Heart right ventricle (tissue), 16 donors: ENCODE results near the gene YWHAE. TPM values are rescaled to one million over a fixed set of nuclear protein-coding genes. Genes with fewer than 3 reads are reported as not detected.
A peak's percentile ranks its signal among the peaks of the same experiment; 100 is the strongest.

Source experiments
- ATAC-seq, 8 donors: fragments of 200-7000 bp; cut with Tn5 transposase; one replicate each; pipeline ENCODE4 v1.9.1; 2020; ENCODE audit warnings: mild to moderate bottlenecking in 8 of 8, moderate library complexity in 8 of 8, moderate number of reproducible peaks in 1 of 8
- DNase-seq, 2 donors: peaks; one replicate each; pipeline ENCODE4 v3.0.0-alpha.2; 2020
- H3K27ac ChIP-seq, 10 donors: fragments of 200-600 bp; sonication (generic) in 2 of 10; one replicate each; pipeline versions ENCODE4 v1.5.0 to v1.8.0; 2020 to 2022; ENCODE audit warnings: mild to moderate bottlenecking in 3 of 10
- H3K27me3 ChIP-seq, 7 donors: fragments of 200-600 bp; one replicate each; pipeline ENCODE4 v1.8.0; 2021 to 2022; ENCODE audit warnings: mild to moderate bottlenecking in 2 of 7
- H3K36me3 ChIP-seq, 9 donors: fragments of 200-600 bp; sonication (generic) in 1 of 9; one replicate each; pipeline versions ENCODE4 v1.5.0 to v1.8.0; 2020 to 2022; ENCODE audit warnings: mild to moderate bottlenecking in 2 of 9
- H3K4me1 ChIP-seq, 9 donors: fragments of 200-600 bp; sonication (generic) in 1 of 9; one replicate each; pipeline versions ENCODE4 v1.5.0 to v1.8.0; 2020 to 2022; ENCODE audit warnings: mild to moderate bottlenecking in 4 of 9
- H3K4me3 ChIP-seq, 10 donors: fragments of 200-600 bp; sonication (generic) in 2 of 10; one replicate each; pipeline versions ENCODE4 v1.5.0 to v1.8.0; 2020 to 2022; ENCODE audit warnings: mild to moderate bottlenecking in 7 of 10, moderate library complexity in 2 of 10
- H3K9me3 ChIP-seq, 11 donors: fragments of 200-600 bp in 10 of 11; sonication (generic) in 2 of 11; one replicate each; pipeline versions ENCODE4 v1.5.0 to v1.8.0; 2013 to 2022; ENCODE audit warnings: mild to moderate bottlenecking in 2 of 11, control low read depth in 1 of 11, moderate library complexity in 1 of 11
- CTCF ChIP-seq, 9 donors: fragments of 200-600 bp; sonication (generic) in 2 of 9; IDR thresholded peaks; one replicate each; pipeline versions ENCODE4 v1.5.0 to v1.8.0; 2021 to 2022; ENCODE audit warnings: antibody characterized with exemption in 9 of 9, mild to moderate bottlenecking in 5 of 9, moderate library complexity in 1 of 9
- WGBS, 2 donors: extraction: QIAGEN DNeasy Blood & Tissue Kit; methylation state at CpG; one replicate each; pipeline ENCODE4 v1.1.7; 2013; ENCODE audit warnings: inconsistent platforms in 1 of 2; 5-methylcytosine and 5-hydroxymethylcytosine counted together
- intact Hi-C, 10 donors: fragments of 100-400 bp; cut with DNase I; formaldehyde crosslinking; loops; one replicate each; pipeline versions ENCODE4 v1.11.1 to v1.14.2; 2022
- polyA plus RNA-seq, 2 donors: library from polyadenylated mRNA; stranded (reverse); fragments of 200-250 nt; gene quantifications; one replicate each; pipeline ENCODE4 v1.2.3, GENCODE V29; 2013
- total RNA-seq, 10 donors: library from RNA; stranded (reverse); fragmentation: NEBNext Ultra II Directional in 3 of 10; extraction: Animal tissue kit (Norgen Biotek cat#: 25700) in 3 of 10; gene quantifications; one replicate each; pipeline versions ENCODE4 v1.2.1 to v1.2.4, GENCODE V29; 2021 to 2023
- donor health status: Arrhythmogenic right ventricular cardiomyopathy.
- donor health status: ischemic (EF 13 %, LVEDD 7.1; RV severe dilation, severe dysfunction).
- donor health status: healthy with polysubstance abuse.
- donor health status: DM: no; HTN: yes; CAD: no.
- donor health status: DM: no; HTN: no; CAD: no.
- donor health status: ischemic (EF 25% LVEDD 6.9; RV normal size, moderate dysfunction).
- donor health status: ischemic (EF 25% LVEDD 5.7; RV mildly dilated, moderate dysfunction).
- donor health status: healthy.
- donor health status: DM: yes; HTN: yes; CAD: no.
- donor health status: Ischemic cardiomyopathy.
- donor health status: ischemic (EF 35%, LVEDD 5.7; RV mildly dilated, moderate dysfunction).
- donor health status: nonischemic (EF 11% LVEDD 7.7; RV severe dilation, severe dysfunction).
- donor health status: DM: yes; HTN: yes; CAD: no.
- donor health status: PGD.
- donor health status: ischemic (EF 29% LVEDD 5.4; RV normal size, mild dysfunction).
- donor health status: nonischemic (EF 23%, LVEDD 6.1; RV moderate dilation, normal function).

The YWHAE gene
- total and polyA plus RNA-seq, 12 donors, result 478 to 791 (median 614) TPM

- H3K4me1 ChIP-seq, result peaks cover 27 to 99% (median 90%) of the 10 kb centered on the region in 9 donors
- no peak for TF ChIP-seq CTCF (IDR thresholded peaks at IDR 0.05)
- intact Hi-C loops, result loop anchor here in 1 of 10 donors (10.0 kb wide), 1 partner anchor 57 kb away; no protein-coding TSS in a partner anchor
- H3K36me3 ChIP-seq, result peaks cover 0 to 27% (median 0%) of the 10 kb centered on the region in 9 donors
- peak overlapping the region in 1 of 10 donors; percentile 45 for H3K27ac ChIP-seq
- no peak overlapping the region for H3K4me3 ChIP-seq
- ATAC-seq (no peak), DNase-seq (no peak)
- H3K9me3 ChIP-seq, result no peaks in the 10 kb centered on the region
- 58 to 60% methylated on average over 3 of the region's 3 CpGs for WGBS, 2 donors
- no peaks in the 10 kb centered on the region for H3K27me3 ChIP-seq
Observed at GRCh38 chr17:1377334-1377733, 22.7 kb downstream of the YWHAE start.

GRCh38 chr17:1376061-1376460 is 24.0 kb downstream of the YWHAE start:
- intact Hi-C loops, result loop anchor here in 1 of 10 donors (10.0 kb wide), 1 partner anchor 59 kb away; no protein-coding TSS in a partner anchor
- ATAC-seq (no peak), DNase-seq (no peak)
- peaks cover 0 to 38% (median 0%) of the 10 kb centered on the region in 9 donors for H3K36me3 ChIP-seq
- TF ChIP-seq CTCF (IDR thresholded peaks at IDR 0.05), result no peak
- H3K4me3 ChIP-seq, result no peak overlapping the region
- H3K27me3 ChIP-seq, result no peaks in the 10 kb centered on the region
- H3K9me3 ChIP-seq, result no peaks in the 10 kb centered on the region
- H3K27ac ChIP-seq, result peak overlapping the region in 1 of 10 donors; percentile 45
- H3K4me1 ChIP-seq, result peaks cover 23 to 100% (median 94%) of the 10 kb centered on the region in 9 donors
- WGBS, 2 donors, result 38 to 43% methylated on average over 5 of the region's 5 CpGs

GRCh38 chr17:1375615-1376014 is 24.4 kb downstream of the YWHAE start:
- ATAC-seq (peak in 1 of 8 donors; percentile 45), DNase-seq (no peak)
- Histone ChIP-seq H3K4me3 (no peak overlapping the region), H3K9me3 (no peaks in the 10 kb centered on the region), H3K27me3 (no peaks in the 10 kb centered on the region), H3K27ac (no peak overlapping the region), H3K4me1 (peaks cover 23 to 100% (median 92%) of the 10 kb centered on the region in 9 donors), H3K36me3 (peaks cover 0 to 40% (median 0%) of the 10 kb centered on the region in 9 donors)
- WGBS, 2 donors, result 2 to 9% methylated on average over 2 of the region's 2 CpGs
- intact Hi-C loops, result loop anchor here in 1 of 10 donors (1.0 to 10.0 kb wide), 2 partner anchors 12 to 59 kb away; no protein-coding TSS in a partner anchor
- TF ChIP-seq CTCF (IDR thresholded peaks at IDR 0.05), result no peak

GRCh38 chr17:1374431-1375177 is 25.4 kb downstream of the YWHAE start:
- H3K4me3 ChIP-seq, result no peak overlapping the region
- TF ChIP-seq CTCF (IDR thresholded peaks at IDR 0.05), result no peak
- peaks cover 16 to 99% (median 90%) of the 10 kb centered on the region in 9 donors for H3K4me1 ChIP-seq
- H3K9me3 ChIP-seq, result no peaks in the 10 kb centered on the region
- no peak overlapping the region for H3K27ac ChIP-seq
- 58 to 61% methylated on average over 10 of the region's 10 CpGs for WGBS, 2 donors
- ATAC-seq (no peak), DNase-seq (no peak)
- intact Hi-C loops, result loop anchor here in 2 of 10 donors (1.0 to 10.0 kb wide), 3 partner anchors 13 to 73 kb away; no protein-coding TSS in a partner anchor
- peaks cover 0 to 40% (median 0%) of the 10 kb centered on the region in 9 donors for H3K36me3 ChIP-seq
- H3K27me3 ChIP-seq, result no peaks in the 10 kb centered on the region
